RPMI8226 (cell line): ENCODE measurements around the gene XK.
"Not testable (repeated sequence)": the region's sequence is repeated elsewhere in the genome, so short reads cannot be mapped to it uniquely, and the experiment has no call there.

ENCODE experiments used
- DNase-seq: peaks from one replicate; pipeline ENCODE4 v3.0.0-alpha.2; 2015

The XK gene

DNA sequence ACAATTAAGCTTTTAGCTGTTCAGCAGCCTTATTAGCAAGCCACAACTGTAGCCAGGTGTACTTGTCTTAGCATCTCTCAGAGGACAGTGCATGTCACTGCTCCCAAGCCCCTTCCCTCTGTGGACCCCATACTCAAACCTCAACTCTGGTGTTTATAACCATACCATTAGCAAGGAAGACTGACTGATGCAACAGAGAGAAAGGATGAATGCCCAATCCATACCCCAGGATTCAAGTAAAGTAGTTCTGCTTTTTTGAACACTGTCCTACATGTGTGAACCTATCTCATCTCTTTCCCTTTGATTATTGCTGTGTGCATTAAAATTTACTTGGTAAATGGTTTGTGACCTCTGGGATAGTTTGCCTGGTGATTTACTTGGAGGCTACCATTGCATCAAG lies 71.5 kb downstream of the XK start:
- no peak for DNase-seq

DNA sequence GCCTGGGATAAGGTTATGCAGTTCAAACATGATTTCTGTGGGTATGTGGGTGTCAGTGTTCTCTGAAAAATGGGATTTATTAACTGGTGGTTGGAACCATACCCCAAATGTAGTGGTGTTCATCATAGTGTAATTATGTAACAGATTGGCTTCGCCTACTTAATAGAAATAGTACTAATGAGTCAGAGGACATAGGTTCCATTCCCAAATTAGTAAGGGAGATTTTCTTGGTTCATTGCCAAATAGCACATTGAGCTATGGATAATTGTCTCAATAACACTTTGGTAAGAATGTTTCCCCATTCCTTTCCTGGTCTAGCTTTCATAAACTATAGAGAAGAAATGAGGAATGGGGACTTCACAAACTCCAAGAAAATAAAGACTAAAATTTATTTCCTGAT lies 73.8 kb downstream of the XK start:
- DNase-seq, result no peak

DNA sequence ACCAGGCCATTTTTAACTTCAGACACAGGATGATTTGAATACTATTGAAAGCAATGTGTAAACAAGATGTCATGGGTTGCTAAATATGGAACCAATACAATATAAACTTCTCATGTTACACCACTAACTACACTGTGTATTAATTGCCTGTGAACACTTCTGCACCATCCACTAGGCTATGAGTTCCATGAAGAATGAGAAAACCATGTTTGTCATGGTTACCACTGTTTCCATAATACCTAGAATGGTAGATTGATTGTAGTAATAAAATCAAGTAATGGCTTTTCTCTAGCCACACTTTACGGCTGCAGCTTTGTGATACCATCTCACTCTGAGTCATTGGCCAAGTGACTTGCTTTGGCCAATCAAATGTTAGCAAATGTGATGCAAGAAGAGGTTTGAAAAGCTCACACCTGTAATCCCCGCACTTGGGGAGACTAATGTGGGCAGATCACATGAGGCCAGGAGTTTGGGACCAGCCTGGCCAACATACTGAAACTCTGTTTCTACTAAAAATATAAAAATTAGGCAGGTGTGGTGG lies 74.4 kb downstream of the XK start:
- DNase-seq, result no peak

DNA sequence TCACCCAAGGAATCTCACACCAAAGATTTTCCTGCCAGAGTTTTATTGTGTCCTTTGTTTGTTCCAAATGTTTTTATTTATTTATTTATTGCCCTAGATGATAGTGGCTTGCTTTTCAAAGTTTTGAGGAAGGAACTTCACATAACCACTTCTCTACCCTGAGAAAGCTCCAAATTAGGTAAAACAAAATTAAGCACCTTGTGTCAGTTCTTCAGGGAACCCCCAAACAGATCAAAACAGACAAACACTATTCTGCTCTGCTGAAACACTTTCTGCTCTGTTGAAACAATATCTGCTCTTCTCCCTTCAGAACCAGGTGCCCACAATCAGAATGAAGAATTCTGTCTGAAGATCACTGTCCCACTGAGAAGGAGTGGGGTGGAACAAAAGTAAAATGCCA lies 77.8 kb downstream of the XK start:
- DNase-seq, result no peak

DNA sequence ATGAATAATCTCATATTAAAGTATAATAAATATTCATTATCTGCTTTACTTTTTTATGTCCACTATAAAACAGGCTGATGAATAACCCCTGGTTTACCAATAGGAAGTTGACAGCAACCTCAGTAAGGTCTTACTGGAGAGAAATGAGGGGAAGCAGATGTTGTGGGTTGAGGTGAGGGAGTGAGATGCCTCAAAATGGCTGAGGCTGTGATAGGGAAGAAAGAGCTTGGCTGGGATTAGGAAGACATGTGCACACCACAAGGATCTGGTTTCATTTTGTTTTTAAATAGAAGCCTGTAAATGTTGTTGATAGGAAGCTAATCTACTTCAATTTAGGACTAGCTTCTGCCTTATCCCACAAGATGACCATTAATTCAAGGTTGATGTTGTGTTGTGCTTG lies 79.9 kb downstream of the XK start:
- no peak for DNase-seq

DNA sequence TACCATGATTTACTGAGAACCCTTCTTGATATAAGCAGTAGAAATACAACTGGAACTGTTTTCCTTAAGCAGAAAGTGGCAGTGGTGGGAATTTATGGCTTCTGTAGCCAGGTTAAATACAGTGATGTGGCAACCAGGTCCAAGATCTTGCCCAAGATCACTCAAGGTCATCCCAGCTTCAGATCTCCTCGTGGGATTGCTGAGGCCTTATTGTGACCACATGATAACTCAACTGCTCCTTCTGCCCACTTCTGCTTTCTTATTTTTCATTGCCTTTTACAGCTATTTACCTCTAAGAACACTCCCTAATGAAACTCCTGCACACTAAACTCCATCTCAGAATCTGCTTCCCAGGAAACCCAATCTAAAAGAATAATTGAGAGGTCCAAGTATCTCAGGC lies 81.8 kb downstream of the XK start:
- no peak for DNase-seq

DNA sequence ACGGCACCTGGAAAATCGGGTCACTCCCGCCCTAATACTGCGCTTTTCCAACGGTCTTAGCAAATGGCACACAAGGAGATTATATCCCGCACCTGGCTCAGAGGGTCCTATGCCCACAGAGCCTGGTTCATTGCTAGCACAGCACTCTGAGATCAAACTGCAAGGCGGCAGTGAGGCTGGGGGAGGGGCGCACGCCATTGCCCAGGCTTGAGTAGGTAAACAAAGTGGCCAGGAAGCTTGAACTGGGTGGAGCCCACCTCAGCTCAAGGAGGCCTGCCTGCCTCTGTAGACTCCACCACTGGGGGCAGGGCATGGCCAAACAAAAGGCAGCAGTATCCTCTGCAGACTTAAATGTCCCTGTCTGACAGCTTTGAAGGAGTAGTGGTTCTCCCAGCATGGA lies 83.3 kb downstream of the XK start:
- DNase-seq, result not testable (repeated sequence)

DNA sequence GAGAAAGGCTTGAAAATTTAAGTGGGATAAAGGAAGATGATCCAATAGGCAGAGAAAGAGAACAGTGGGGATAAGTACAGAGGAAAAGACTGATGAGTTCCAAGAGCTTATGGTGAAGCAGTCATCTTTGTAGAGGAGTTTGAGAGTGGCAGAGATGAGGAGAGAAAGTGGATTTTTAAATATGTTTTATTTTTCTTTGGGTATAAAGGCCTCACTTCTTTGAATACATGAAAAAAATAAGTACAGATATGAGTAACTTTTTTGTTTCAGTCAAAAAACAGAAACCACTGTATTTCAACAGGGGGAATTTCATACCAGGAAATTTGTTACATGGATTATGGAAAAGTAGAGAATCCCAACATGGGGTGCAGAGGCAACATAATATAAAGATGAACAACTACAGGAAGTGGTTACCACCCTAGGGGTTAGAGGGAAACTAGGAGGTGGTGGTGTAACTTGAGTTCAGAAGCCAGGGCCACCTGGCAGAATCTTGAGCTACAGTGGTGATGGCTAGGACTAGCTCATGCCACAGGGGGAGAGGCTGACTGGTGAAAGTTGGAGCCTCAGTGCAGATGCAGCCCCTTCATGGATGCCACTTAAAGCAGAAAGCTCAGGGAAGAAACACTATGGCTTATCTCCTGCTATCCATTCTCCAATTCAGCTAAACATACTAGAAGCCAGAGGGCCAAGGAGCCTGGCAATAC lies 90.8 kb downstream of the XK start:
- peak; percentile 61 for DNase-seq

DNA sequence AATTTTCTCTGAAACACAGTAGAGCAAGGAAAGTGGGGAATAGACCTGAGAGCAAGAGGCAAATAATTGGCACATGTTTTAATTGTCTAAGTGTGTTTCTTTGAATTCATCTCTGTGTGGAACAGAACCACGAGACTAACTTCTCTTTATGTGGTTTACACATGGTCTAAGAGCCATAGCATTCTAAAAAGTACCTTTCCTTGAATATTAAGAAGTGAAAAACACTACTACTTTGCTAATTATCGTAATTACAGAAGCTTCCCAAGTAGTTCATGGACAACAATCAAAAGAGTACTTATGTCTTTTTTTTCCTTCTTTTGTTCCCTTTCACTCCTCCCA lies 91.4 kb downstream of the XK start:
- DNase-seq, result no peak

DNA sequence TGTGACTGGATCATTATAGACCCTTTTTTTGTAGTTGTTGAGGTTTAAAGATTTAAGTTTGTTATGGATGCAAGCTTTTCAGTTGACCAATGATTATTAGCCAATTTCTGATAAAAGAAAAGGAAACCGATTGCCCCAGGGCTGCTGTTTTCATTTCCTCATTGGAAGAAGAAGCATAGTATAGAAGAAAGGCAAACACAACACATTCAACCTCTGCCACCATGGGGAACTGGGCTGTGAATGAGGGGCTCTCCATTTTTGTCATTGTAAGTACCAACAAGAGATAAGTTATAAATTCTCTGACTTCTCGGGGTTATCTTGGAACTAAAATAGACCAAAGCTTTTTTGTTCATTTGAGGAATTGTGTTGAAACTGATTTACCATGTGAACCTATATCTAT lies 94.3 kb downstream of the XK start, which contains the start of gene CYBB:
Gene CYBB (plus strand): TSS at position 203 of the 400 bp plus-strand sequence. CDS start 19 bp downstream, at position 222.
- peak; percentile 50 for DNase-seq

DNA sequence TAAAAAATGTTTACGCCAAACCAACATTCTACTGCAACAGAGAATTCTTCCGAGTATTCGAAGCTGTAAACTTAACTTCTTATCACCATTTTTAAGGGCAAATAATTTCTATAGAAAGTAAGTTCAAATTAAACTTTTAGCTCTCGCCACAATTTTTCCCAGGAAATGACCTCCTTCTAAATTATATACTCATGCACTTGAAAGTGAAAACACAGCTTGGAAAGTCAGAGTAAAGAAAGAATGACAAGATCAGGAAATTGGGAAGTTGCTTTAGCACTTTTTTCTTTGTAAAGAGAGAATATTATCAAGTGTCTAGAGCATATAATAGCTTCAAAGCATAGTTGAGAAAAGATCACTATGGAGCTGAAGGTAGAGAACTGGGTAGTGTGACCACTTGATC lies 95.5 kb downstream of the XK start:
- DNase-seq, result no peak
